SH-SY5Y (cell line): ENCODE measurements around the gene NECTIN1.

ENCODE experiments used
- GATA2 ChIP-seq: IDR thresholded peaks from 2 replicates; pipeline ENCODE4 v1.6.1; 2011; ENCODE audit warnings: mild to moderate bottlenecking, low read depth, low read length
- GATA3 ChIP-seq: IDR thresholded peaks from 2 replicates; pipeline ENCODE4 v1.6.1; 2011; ENCODE audit warnings: low read depth, mild to moderate bottlenecking, low read length, moderate library complexity

DNA sequence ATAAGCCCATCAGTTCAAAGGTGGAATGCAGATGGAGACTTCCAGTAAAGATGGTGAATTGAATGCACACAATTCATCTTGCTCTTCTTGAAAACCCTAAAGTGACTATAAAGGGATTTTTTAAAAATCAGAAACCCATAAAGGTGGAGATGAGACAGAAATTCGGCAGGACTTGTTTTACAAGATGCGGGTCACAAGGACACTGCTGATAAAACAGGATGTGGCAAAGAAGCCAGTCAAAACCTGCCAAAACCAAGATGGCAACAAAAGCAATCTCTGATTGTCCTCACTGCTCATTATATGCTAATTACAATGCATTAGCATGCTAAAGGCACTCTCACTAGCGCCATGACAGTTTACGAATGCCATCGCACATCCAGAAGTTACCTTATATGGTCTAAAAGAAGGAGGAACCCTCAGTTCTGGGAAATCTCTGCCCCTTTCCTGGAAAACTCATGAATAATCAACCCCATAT is 137.1 kb downstream of the NECTIN1 start:
- no peak for TF ChIP-seq GATA2
- TF ChIP-seq GATA3: no peak
